B cell (primary cell): Measurements from ENCODE around the gene AOAH. TPM values are rescaled to one million over a fixed set of nuclear protein-coding genes. Genes with fewer than 3 reads are reported as not detected.

Source experiments
- ATAC-seq: fragments of 200-7000 bp; cut with Tn5 transposase; one replicate; pipeline ENCODE4 v1.10.0; 2021; ENCODE audit warnings: low read depth, mild to moderate bottlenecking, moderate number of reproducible peaks, moderate library complexity
- CTCF ChIA-PET: fragments of 350-600 bp; sonication (Branson Sonifier 250); formaldehyde crosslinking; loops from one replicate; lab custom pipeline; 2021; ENCODE audit warnings: antibody characterized with exemption, inconsistent platforms; lab: Charles Lee
- POLR2A ChIA-PET: fragments of 350-600 bp; sonication (Branson Sonifier 250); formaldehyde crosslinking; loops from one replicate; lab custom pipeline; 2021; ENCODE audit warnings: antibody characterized with exemption; lab: Charles Lee
- DNase-seq: peaks from one replicate; pipeline ENCODE4 v3.0.0; 2013
- H2AFZ ChIP-seq: 2 replicates; pipeline ENCODE4 v1.6.1; 2012; ENCODE audit warnings: mild to moderate bottlenecking, low read depth, low read length; ENCODE audit not compliant: insufficient read depth, poor library complexity, severe bottlenecking
- H3K27ac ChIP-seq, 2 donors: 1 replicate in 1 of 2; 2 replicates in 1 of 2; pipeline ENCODE4 v1.5.1; 2012 to 2013; ENCODE audit warnings: low read length in 2 of 2, mild to moderate bottlenecking in 2 of 2, moderate library complexity in 1 of 2
- H3K27me3 ChIP-seq, 4 experiments: fragments of 200-600 bp in 1 of 4; sonication (generic) in 1 of 4; replicated peaks in 1 of 4; 1 replicate in 2 of 4; 2 replicates in 2 of 4; pipeline versions ENCODE4 v1.6.1 to v1.7.0; 2013 to 2016; ENCODE audit warnings: low read length in 3 of 4, mild to moderate bottlenecking in 2 of 4, mixed read lengths in 1 of 4, moderate library complexity in 1 of 4; ENCODE audit not compliant: insufficient read depth in 4 of 4, control insufficient read depth in 3 of 4; ENCODE audit errors: control extremely low read depth in 1 of 4
- H3K36me3 ChIP-seq, 2 experiments: replicated peaks in 1 of 2; 1 replicate in 1 of 2; 2 replicates in 1 of 2; pipeline versions ENCODE4 v1.6.1 to v1.7.1; 2013; ENCODE audit warnings: low read length in 1 of 2; ENCODE audit not compliant: insufficient read depth in 2 of 2, control insufficient read depth in 1 of 2; ENCODE audit errors: control extremely low read depth in 1 of 2, extremely low read depth in 1 of 2
- H3K4me1 ChIP-seq, 2 donors: fragments of 200-600 bp in 1 of 2; sonication (generic) in 1 of 2; 1 replicate in 1 of 2; 2 replicates in 1 of 2; pipeline versions ENCODE4 v1.5.1 to v1.6.1; 2013 to 2017; ENCODE audit warnings: low read length in 2 of 2; ENCODE audit not compliant: control insufficient read depth in 2 of 2, insufficient read depth in 2 of 2
- H3K4me2 ChIP-seq: replicated peaks from 2 replicates; pipeline ENCODE3; 2012; ENCODE audit warnings: mild to moderate bottlenecking, low read depth, low read length; ENCODE audit not compliant: poor library complexity, severe bottlenecking
- H3K4me3 ChIP-seq, 5 experiments: fragments of 200-600 bp in 1 of 5; sonication (generic) in 1 of 5; 1 replicate in 3 of 5; 2 replicates in 2 of 5; pipeline versions ENCODE4 v1.5.1 to v1.7.0; 2011 to 2016; ENCODE audit warnings: low read length in 4 of 5, mild to moderate bottlenecking in 4 of 5, low read depth in 2 of 5, control low read depth in 1 of 5, moderate library complexity in 1 of 5; ENCODE audit not compliant: insufficient read depth in 1 of 5; ENCODE audit errors: control extremely low read depth in 1 of 5, extremely low read depth in 1 of 5
- H3K79me2 ChIP-seq: fragments of 200-600 bp; sonication (generic); one replicate; pipeline ENCODE4 v1.6.0; 2016; ENCODE audit warnings: low read length; ENCODE audit not compliant: control insufficient read depth, insufficient read depth
- H3K9ac ChIP-seq: fragments of 200-600 bp; sonication (generic); 2 replicates; pipeline ENCODE4 v1.6.1; 2017; ENCODE audit warnings: mild to moderate bottlenecking, low read length, moderate library complexity
- H3K9me3 ChIP-seq, 3 donors: one replicate each; pipeline versions ENCODE4 v1.6.1 to v1.7.1; 2013; ENCODE audit warnings: low read length in 2 of 3; ENCODE audit not compliant: control insufficient read depth in 2 of 3, insufficient read depth in 1 of 3; ENCODE audit errors: control extremely low read depth in 1 of 3
- H4K20me1 ChIP-seq: 2 replicates; pipeline ENCODE4 v1.6.0; 2012; ENCODE audit warnings: mild to moderate bottlenecking, low read length; ENCODE audit not compliant: insufficient read depth, control insufficient read depth, poor library complexity, severe bottlenecking
- H3K27ac Mint-ChIP-seq: one replicate; pipeline ENCODE4 v1.8.0; 2021; ENCODE audit warnings: mixed read lengths
- H3K27me3 Mint-ChIP-seq: one replicate; pipeline ENCODE4 v1.8.0; 2021; ENCODE audit warnings: mixed read lengths
- H3K4me1 Mint-ChIP-seq: one replicate; pipeline ENCODE4 v1.8.0; 2021; ENCODE audit warnings: mixed read lengths
- H3K4me3 Mint-ChIP-seq: one replicate; pipeline ENCODE4 v1.8.0; 2021; ENCODE audit warnings: mixed read lengths
- H3K9me3 Mint-ChIP-seq: one replicate; pipeline ENCODE4 v1.8.0; 2022; ENCODE audit warnings: mixed read lengths; ENCODE audit not compliant: insufficient read depth
- CTCF ChIP-seq: fragments of 200-600 bp; IDR thresholded peaks from one replicate; pipeline ENCODE4 v1.8.0; 2022; ENCODE audit warnings: antibody characterized with exemption, mild to moderate bottlenecking
- EZH2 ChIP-seq: IDR thresholded peaks from 2 replicates; pipeline ENCODE4 v1.6.1; 2012; ENCODE audit warnings: borderline replicate concordance, low read depth, mild to moderate bottlenecking, moderate library complexity, low read length; ENCODE audit not compliant: insufficient read depth, poor library complexity, severe bottlenecking
- WGBS: methylation state at CpG from one replicate; pipeline ENCODE4 v1.1.5; 2013; ENCODE audit warnings: missing lambda C conversion rate; ENCODE audit not compliant: insufficient coverage; 5-methylcytosine and 5-hydroxymethylcytosine counted together
- intact Hi-C: fragments of 100-400 bp; cut with micrococcal nuclease; formaldehyde crosslinking; loops from one replicate; pipeline ENCODE4 v1.10.0; 2022
- polyA plus RNA-seq: library from polyadenylated mRNA; depleted of rRNA; stranded (reverse); fragments of >200 nt; gene quantifications from 2 replicates; pipeline ENCODE4 v1.2.3, GENCODE V29; 2012
- total RNA-seq, 2 donors: library from RNA; stranded (reverse); fragments of 120-200 nt in 1 of 2; gene quantifications; 1 replicate in 1 of 2; 2 replicates in 1 of 2; pipeline versions ENCODE4 v1.2.3 to v1.2.4, GENCODE V29; 2013 to 2022

AOAH gene
- total and polyA plus RNA-seq, 2 donors (not counting 1 experiment from before 2014, with no cell fraction given), result 2.6 to 5.0 TPM

- Histone ChIP-seq H3K27ac (no peak overlapping the region), H2AFZ (no peak overlapping the region), H3K9me3 (no peaks in the 10 kb centered on the region), H3K9ac (no peak overlapping the region), H4K20me1 (no peaks in the 10 kb centered on the region), H3K4me1 (peaks cover 0 to 7% of the 10 kb centered on the region in 2 donors), H3K36me3 (no peaks in the 10 kb centered on the region), H3K4me3 (no peak overlapping the region), H3K79me2 (no peaks in the 10 kb centered on the region), H3K4me2 (no peak overlapping the region), H3K27me3 (no peaks in the 10 kb centered on the region)
- ChIA-PET CTCF (no interaction called here), POLR2A (no interaction called here)
- WGBS, result no CpG with 5 or more reads among the region's 5 CpGs
- ATAC-seq (no peak), DNase-seq (no peak)
- Mint-ChIP-seq H3K9me3 (no peaks in the 10 kb centered on the region), H3K27ac (no peak overlapping the region), H3K4me1 (peaks cover 11% of the 10 kb centered on the region), H3K4me3 (no peak overlapping the region), H3K27me3 (no peaks in the 10 kb centered on the region)
- intact Hi-C loops, result no loop called here
- no peak for TF ChIP-seq CTCF
- TF ChIP-seq EZH2, result no peak
Observed at GRCh38 chr7:36686499-36686898, 37.8 kb downstream of the AOAH start.

- Histone ChIP-seq H2AFZ (no peak overlapping the region), H3K27ac (no peak overlapping the region), H3K4me2 (no peak overlapping the region), H3K36me3 (no peaks in the 10 kb centered on the region), H4K20me1 (no peaks in the 10 kb centered on the region), H3K9me3 (no peaks in the 10 kb centered on the region), H3K4me1 (no peaks in the 10 kb centered on the region), H3K9ac (no peak overlapping the region), H3K4me3 (no peak overlapping the region), H3K79me2 (no peaks in the 10 kb centered on the region), H3K27me3 (no peaks in the 10 kb centered on the region)
- H3K9me3 Mint-ChIP-seq, result no peaks in the 10 kb centered on the region
- POLR2A ChIA-PET, result no interaction called here
- CTCF ChIA-PET, result no interaction called here
- WGBS, result no CpG with 5 or more reads among the region's 3 CpGs
- H3K4me1 Mint-ChIP-seq, result no peaks in the 10 kb centered on the region
- no peak overlapping the region for H3K27ac Mint-ChIP-seq
- no peak for TF ChIP-seq CTCF
- TF ChIP-seq EZH2, result no peak
- ATAC-seq (no peak), DNase-seq (no peak)
- H3K4me3 Mint-ChIP-seq, result no peak overlapping the region
- no peaks in the 10 kb centered on the region for H3K27me3 Mint-ChIP-seq
- intact Hi-C loops, result no loop called here
Observed at GRCh38 chr7:36684954-36685353, 39.3 kb downstream of the AOAH start.
